Measurements from ENCODE around the gene CDC42BPB. TPM values are rescaled to one million over a fixed set of nuclear protein-coding genes. Genes with fewer than 3 reads are reported as not detected.

Gene CDC42BPB
- total and polyA plus RNA-seq, 2 of the 13 experiments (the other 11 are each of a cell fraction or from before 2014, with no cell fraction given): 19.7 to 32.3 TPM

GRCh38 chr14:103099081-103099732 is 41.9 kb upstream of the CDC42BPB start (continued):
- TF ChIP-seq NFKBIZ (CRISPR knock-in tag; IDR thresholded peaks at IDR 0.05) (peak; percentile 64; the same call in 1 of the 2 replicates), RBM39 (IDR thresholded peaks at IDR 0.05; ENCODE audit: low read depth, low read length, poor library complexity, severe bottlenecking) (peak; percentile 87), ZNF33A (CRISPR knock-in tag; IDR thresholded peaks at IDR 0.05; ENCODE audit: borderline replicate concordance) (no peak), NR2F2 (IDR thresholded peaks at IDR 0.05; ENCODE audit: borderline replicate concordance, low read depth) (no peak; the same call in 1 of the 2 replicates), PAF1 (CRISPR knock-in tag; IDR thresholded peaks at IDR 0.05) (no peak), ZFP1 (CRISPR knock-in tag; IDR thresholded peaks at IDR 0.05) (peak; percentile 25; the same call in 1 of the 2 replicates), SIX1 (CRISPR knock-in tag; IDR thresholded peaks at IDR 0.05; ENCODE audit: borderline replicate concordance) (no peak), PBX3 (CRISPR knock-in tag; IDR thresholded peaks at IDR 0.05; ENCODE audit: borderline replicate concordance) (no peak), ZBTB43 (CRISPR knock-in tag; conservative IDR thresholded peaks at IDR 0.05) (peak; percentile 78; the same call in 1 of the 2 replicates), ZNF782 (CRISPR knock-in tag; IDR thresholded peaks at IDR 0.05; ENCODE audit: borderline replicate concordance) (no peak; the same call in 1 of the 2 replicates), ZNF431 (CRISPR knock-in tag; IDR thresholded peaks at IDR 0.05; ENCODE audit: borderline replicate concordance, low read depth) (0 out of 2 replicates have a peak, but pooled peaks have one; percentile 8), FOXK1 (CRISPR knock-in tag; IDR thresholded peaks at IDR 0.05; ENCODE audit: borderline replicate concordance, low read depth) (peak; percentile 87), SIX4 (CRISPR knock-in tag; IDR thresholded peaks at IDR 0.05) (peak; percentile 49), HDAC2 (CRISPR knock-in tag; IDR thresholded peaks at IDR 0.05) (peak; percentile 72; the same call in 1 of the 2 replicates), ZNF34 (CRISPR knock-in tag; IDR thresholded peaks at IDR 0.05; ENCODE audit: borderline replicate concordance) (no peak), FOXC1 (CRISPR knock-in tag; IDR thresholded peaks at IDR 0.05; ENCODE audit: borderline replicate concordance) (no peak; the same call in 1 of the 2 replicates), ZFP41 (CRISPR knock-in tag; IDR thresholded peaks at IDR 0.05; ENCODE audit: borderline replicate concordance) (peak; percentile 84), KAT7 (CRISPR knock-in tag; IDR thresholded peaks at IDR 0.05; ENCODE audit: borderline replicate concordance) (0 out of 2 replicates have a peak, but pooled peaks have one; percentile 53), THAP11 (CRISPR knock-in tag; IDR thresholded peaks at IDR 0.05) (peak; percentile 80), MYC (CRISPR knock-in tag; IDR thresholded peaks at IDR 0.05; ENCODE audit: borderline replicate concordance) (peak; percentile 89), MIXL1 (CRISPR knock-in tag; IDR thresholded peaks at IDR 0.05) (0 out of 2 replicates have a peak, but pooled peaks have one; percentile 27), BCL3 (CRISPR knock-in tag; IDR thresholded peaks at IDR 0.05) (peak; percentile 48), AHR (CRISPR knock-in tag; IDR thresholded peaks at IDR 0.05) (0 out of 2 replicates have a peak, but pooled peaks have one; percentile 74), ARID3A (IDR thresholded peaks at IDR 0.05; ENCODE audit: low read depth, low read length) (0 out of 2 replicates have a peak, but pooled peaks have one; percentile 43)
